Endothelial cell of umbilical vein (primary cell): Measurements from ENCODE around the gene KAT6B. TPM values are rescaled to one million over a fixed set of nuclear protein-coding genes. Genes with fewer than 3 reads are reported as not detected.

Source experiments
- BruUV-seq: library from RNA; stranded (reverse); fragments of 400-500 nt; replicated peaks from 2 replicates; lab custom pipeline; 2021; lab: Mats Ljungman, UMichigan
- CTCF ChIA-PET: fragments of 300-600, 350-600 bp; sonication (Branson Sonifier 250); formaldehyde crosslinking; loops from one replicate; lab custom pipeline; 2021; ENCODE audit warnings: antibody characterized with exemption, inconsistent platforms; lab: Charles Lee
- POLR2A ChIA-PET: fragments of 300-600, 350-600 bp; sonication (Branson Sonifier 250); formaldehyde crosslinking; loops from one replicate; lab custom pipeline; 2021; ENCODE audit warnings: antibody characterized with exemption, inconsistent platforms; lab: Charles Lee
- DNase-seq: peaks from one replicate; pipeline ENCODE4 v3.0.0-alpha.2; 2011; ENCODE audit warnings: low read depth, low spot score
- FAIRE-seq: peaks from 2 replicates; lab custom pipeline; 2011; peaks lifted over from hg19 to GRCh38; lab: Jason Lieb, UNC
- H2AFZ ChIP-seq: 2 replicates; pipeline ENCODE4 v1.6.0; 2012; ENCODE audit warnings: low read depth, low read length, control low read depth, inconsistent platforms
- H3K27ac ChIP-seq: 2 replicates; pipeline ENCODE4 v1.5.1; 2011; ENCODE audit warnings: low read depth, mild to moderate bottlenecking, control low read depth, low read length, moderate library complexity; ENCODE audit not compliant: insufficient read depth
- H3K27me3 ChIP-seq, 2 experiments: 2 replicates each; pipeline versions ENCODE4 v1.6.0 to v1.6.1; 2011; ENCODE audit warnings: low read length in 2 of 2, mixed read lengths in 1 of 2; ENCODE audit not compliant: control insufficient read depth in 2 of 2, insufficient read depth in 2 of 2
- H3K36me3 ChIP-seq, 2 experiments: 2 replicates in 1 of 2; 3 replicates in 1 of 2; pipeline ENCODE4 v1.5.1; 2011; ENCODE audit warnings: low read length in 2 of 2, mild to moderate bottlenecking in 1 of 2, moderate library complexity in 1 of 2; ENCODE audit not compliant: control insufficient read depth in 2 of 2, insufficient read depth in 2 of 2; ENCODE audit errors: extremely low read depth in 1 of 2
- H3K4me1 ChIP-seq: 3 replicates; pipeline ENCODE4 v1.5.1; 2011; ENCODE audit warnings: mild to moderate bottlenecking, low read length; ENCODE audit not compliant: control insufficient read depth, insufficient read depth; ENCODE audit errors: extremely low read depth
- H3K4me2 ChIP-seq: 2 replicates; pipeline ENCODE4 v1.6.1; 2011; ENCODE audit warnings: low read length, control low read depth, mixed read lengths; ENCODE audit not compliant: insufficient read depth
- H3K4me3 ChIP-seq, 3 experiments: fragments of 200-600 bp in 1 of 3; sonication (generic), shearing (Covaris generic) in 1 of 3; replicated peaks in 1 of 3; 2 replicates each; pipeline ENCODE4 v1.5.1; 2011 to 2016; ENCODE audit warnings: control low read depth in 3 of 3, low read length in 3 of 3, mild to moderate bottlenecking in 2 of 3, inconsistent platforms in 1 of 3, low read depth in 1 of 3, moderate library complexity in 1 of 3; ENCODE audit not compliant: insufficient read depth in 1 of 3
- H3K79me2 ChIP-seq: 2 replicates; pipeline ENCODE4 v1.6.0; 2012; ENCODE audit warnings: low read length, inconsistent platforms; ENCODE audit not compliant: control insufficient read depth, insufficient read depth
- H3K9ac ChIP-seq: replicated peaks from 2 replicates; pipeline ENCODE3; 2011; ENCODE audit warnings: low read length, control low read depth; ENCODE audit not compliant: insufficient read depth; ENCODE audit errors: extremely low read depth
- H3K9me1 ChIP-seq: replicated peaks from 3 replicates; pipeline ENCODE4 v1.6.0; 2011; ENCODE audit warnings: mild to moderate bottlenecking, low read length; ENCODE audit not compliant: control insufficient read depth, insufficient read depth; ENCODE audit errors: extremely low read depth
- H3K9me3 ChIP-seq: replicated peaks from 2 replicates; pipeline ENCODE4 v1.5.1; 2012; ENCODE audit warnings: low read length, inconsistent platforms; ENCODE audit not compliant: control insufficient read depth, insufficient read depth
- H4K20me1 ChIP-seq: replicated peaks from 2 replicates; pipeline ENCODE3; 2011; ENCODE audit warnings: mild to moderate bottlenecking, low read length; ENCODE audit not compliant: control insufficient read depth, insufficient read depth; ENCODE audit errors: extremely low read depth
- FOS ChIP-seq: IDR thresholded peaks from 2 replicates; pipeline ENCODE4 v1.6.1; 2011; ENCODE audit warnings: mild to moderate bottlenecking, low read length, moderate library complexity, borderline replicate concordance; ENCODE audit not compliant: insufficient read depth
- GATA2 ChIP-seq: IDR thresholded peaks from 2 replicates; pipeline ENCODE4 v1.7.0; 2011; ENCODE audit warnings: low read depth, mild to moderate bottlenecking, moderate library complexity, mixed read lengths, low read length; ENCODE audit not compliant: insufficient read length, insufficient read depth
- JUN ChIP-seq: IDR thresholded peaks from 2 replicates; pipeline ENCODE4 v1.6.1; 2011; ENCODE audit warnings: borderline replicate concordance, low read depth; ENCODE audit not compliant: insufficient read length, insufficient read depth
- MYC ChIP-seq: IDR thresholded peaks from one replicate; pipeline ENCODE4 v1.6.1; 2011; ENCODE audit warnings: mild to moderate bottlenecking, low read depth, low read length
- POLR2A ChIP-seq: IDR thresholded peaks from 2 replicates; pipeline ENCODE4 v1.6.1; 2012; ENCODE audit warnings: low read depth, mild to moderate bottlenecking, control low read depth, low read length
- dilution Hi-C: fragments of 300-500 bp; cut with MboI; formaldehyde crosslinking; loops from one replicate; pipeline ENCODE4 v1.15.0; 2019; ENCODE audit warnings: low sequenced_read_pairs; ENCODE audit not compliant: extremely low pct_ligation_motif_present
- intact Hi-C: fragments of 100-400 bp; cut with micrococcal nuclease; formaldehyde crosslinking; loops from one replicate; pipeline ENCODE4 v1.10.0; 2022
- polyA plus RNA-seq, 4 experiments: library from polyadenylated mRNA; depleted of rRNA in 3 of 4; stranded (reverse) in 3 of 4; unstranded in 1 of 4; fragments of >200 nt; gene quantifications; 2 replicates each; pipeline versions ENCODE4 v1.2.1 to v1.2.3, GENCODE V29; 2011 to 2012; ENCODE audit warnings: missing spikeins in 1 of 4
- total RNA-seq: library from RNA; stranded (reverse); gene quantifications from 2 replicates; pipeline ENCODE4 v1.2.3, GENCODE V29; 2021
- TF ChIP-seq, protein P1 (sequence below), 2 donors: IDR thresholded peaks; 1 replicate in 1 of 2; 2 replicates in 1 of 2; pipeline ENCODE4 v1.5.1; 2011; ENCODE audit warnings: low read length in 2 of 2, mild to moderate bottlenecking in 2 of 2, moderate library complexity in 2 of 2, control low read depth in 1 of 2, inconsistent platforms in 1 of 2, low read depth in 1 of 2; ENCODE audit not compliant: insufficient read depth in 1 of 2; ENCODE audit errors: extremely low read depth in 1 of 2

Gene KAT6B
- total and polyA plus RNA-seq, 2 donors (not counting 3 experiments of a cell fraction or from before 2014, with no cell fraction given): 4.5 to 17.0 TPM

- H2AFZ ChIP-seq: no peak overlapping the region
- H3K4me3 ChIP-seq: no peak overlapping the region
- H3K4me2 ChIP-seq: no peak overlapping the region
- ChIA-PET CTCF (interaction anchor here (0.8 kb wide), 1 partner anchor 11 kb away, joined by 4 read pairs; no protein-coding TSS in a partner anchor), POLR2A (interaction anchor here (0.6 kb wide), 1 partner anchor 384 kb away, joined by 3 read pairs; no protein-coding TSS in a partner anchor)
- TF ChIP-seq FOS: no peak
- TF ChIP-seq GATA2: no peak
- no peak for TF ChIP-seq JUN
- no peak for TF ChIP-seq MYC
- TF ChIP-seq POLR2A: no peak
- TF ChIP-seq, protein P1, sequence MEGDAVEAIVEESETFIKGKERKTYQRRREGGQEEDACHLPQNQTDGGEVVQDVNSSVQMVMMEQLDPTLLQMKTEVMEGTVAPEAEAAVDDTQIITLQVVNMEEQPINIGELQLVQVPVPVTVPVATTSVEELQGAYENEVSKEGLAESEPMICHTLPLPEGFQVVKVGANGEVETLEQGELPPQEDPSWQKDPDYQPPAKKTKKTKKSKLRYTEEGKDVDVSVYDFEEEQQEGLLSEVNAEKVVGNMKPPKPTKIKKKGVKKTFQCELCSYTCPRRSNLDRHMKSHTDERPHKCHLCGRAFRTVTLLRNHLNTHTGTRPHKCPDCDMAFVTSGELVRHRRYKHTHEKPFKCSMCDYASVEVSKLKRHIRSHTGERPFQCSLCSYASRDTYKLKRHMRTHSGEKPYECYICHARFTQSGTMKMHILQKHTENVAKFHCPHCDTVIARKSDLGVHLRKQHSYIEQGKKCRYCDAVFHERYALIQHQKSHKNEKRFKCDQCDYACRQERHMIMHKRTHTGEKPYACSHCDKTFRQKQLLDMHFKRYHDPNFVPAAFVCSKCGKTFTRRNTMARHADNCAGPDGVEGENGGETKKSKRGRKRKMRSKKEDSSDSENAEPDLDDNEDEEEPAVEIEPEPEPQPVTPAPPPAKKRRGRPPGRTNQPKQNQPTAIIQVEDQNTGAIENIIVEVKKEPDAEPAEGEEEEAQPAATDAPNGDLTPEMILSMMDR (IDR thresholded peaks at IDR 0.05; ENCODE audit: extremely low read depth in 1 of 2, insufficient read depth in 1 of 2, low read depth in 1 of 2, low read length in 2 of 2): no peak
- H3K36me3 ChIP-seq: no peaks in the 10 kb centered on the region
- dilution Hi-C loops (no loop called here), intact Hi-C loops (no loop called here)
- no peaks in the 10 kb centered on the region for H3K4me1 ChIP-seq
- BruUV-seq: no TSS peak
- H3K79me2 ChIP-seq: no peaks in the 10 kb centered on the region
- H3K9me3 ChIP-seq: no peaks in the 10 kb centered on the region
- no peaks in the 10 kb centered on the region for H3K9me1 ChIP-seq
- FAIRE-seq (no peak), DNase-seq (no peak)
- H4K20me1 ChIP-seq: no peaks in the 10 kb centered on the region
- no peak overlapping the region for H3K9ac ChIP-seq
- H3K27ac ChIP-seq: no peak overlapping the region
- H3K27me3 ChIP-seq: no peaks in the 10 kb centered on the region
These were observed 237.2 kb downstream of the KAT6B start for GRCh38 chr10:75063461-75064230.
